GM21390 (cell line): ENCODE results near the gene CPSF2.
"Not testable (repeated sequence)": the region's sequence is repeated elsewhere in the genome, so short reads cannot be mapped to it uniquely, and the experiment has no call there.

Experiments used
- ATAC-seq: cut with Tn5 transposase; IDR thresholded peaks from one replicate; pipeline ENCODE4 v1.9.1; 2021; ENCODE audit not compliant: unreplicated experiment

Gene CPSF2

DNA sequence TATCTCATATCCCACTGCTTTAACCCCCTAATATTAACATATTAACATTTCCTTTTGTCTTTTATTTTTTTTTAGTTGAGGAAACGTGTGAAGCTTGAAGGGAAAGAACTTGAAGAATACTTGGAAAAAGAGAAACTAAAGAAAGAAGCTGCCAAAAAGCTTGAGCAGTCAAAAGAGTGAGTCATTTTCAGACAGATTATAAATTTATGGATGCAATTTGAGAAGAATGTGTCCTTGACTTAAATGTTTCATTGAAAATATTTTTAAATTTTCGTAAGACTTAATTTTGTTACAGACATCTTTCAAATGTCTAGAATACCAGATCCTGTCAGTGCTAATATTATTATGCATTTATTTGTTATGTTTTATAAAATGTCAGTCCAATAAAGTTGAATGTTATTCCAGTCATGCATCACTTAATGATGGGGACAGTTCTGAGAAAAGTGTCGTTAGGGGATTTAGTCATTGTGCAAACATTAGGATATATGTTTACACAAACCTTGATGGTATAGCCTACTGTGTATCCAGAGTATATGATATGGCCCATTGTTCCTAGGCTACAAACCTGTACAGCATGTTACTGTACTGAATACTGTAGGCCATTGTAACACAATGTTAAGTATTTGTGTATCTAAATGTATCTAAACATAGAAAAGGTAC is 32.6 kb downstream of the CPSF2 start:
- ATAC-seq: no peak

DNA sequence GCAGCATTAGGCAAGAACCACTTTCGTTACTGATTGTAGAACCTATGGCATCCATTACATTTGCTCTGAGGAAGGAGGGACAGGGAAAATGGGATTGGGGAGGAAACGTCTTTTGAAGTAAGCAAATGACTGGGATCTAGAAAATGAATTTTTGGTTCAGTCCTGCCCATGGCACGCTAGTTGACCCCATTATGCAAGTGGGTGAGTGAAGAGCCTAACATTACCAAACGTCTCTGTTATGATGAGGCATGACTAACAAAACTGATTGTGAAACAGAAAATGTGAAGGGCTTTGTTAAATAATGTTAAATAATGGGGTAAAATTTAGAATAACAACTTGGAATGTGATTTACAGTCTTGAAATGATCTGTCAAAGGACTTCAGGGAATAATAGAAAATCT is 38.9 kb downstream of the CPSF2 start:
- no peak for ATAC-seq

DNA sequence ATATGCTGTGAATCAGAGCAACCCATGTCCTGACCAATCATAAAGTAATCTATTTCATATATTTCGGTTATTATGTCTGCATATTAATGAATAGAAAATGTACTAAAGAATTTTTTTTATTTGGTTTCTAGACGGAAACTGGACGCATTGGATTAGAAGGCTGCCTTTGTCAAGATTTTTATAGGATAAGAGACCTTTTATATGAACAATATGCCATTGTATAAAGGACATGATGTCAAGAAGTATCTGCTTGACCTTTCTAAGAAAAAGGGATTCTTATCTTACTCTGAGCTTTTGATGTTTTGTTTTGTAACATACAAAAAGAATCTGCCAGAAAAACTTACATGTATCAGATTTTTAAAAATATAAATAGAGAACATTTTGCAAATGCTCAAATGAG is 39.8 kb downstream of the CPSF2 start:
- no peak for ATAC-seq

GRCh38 chr14:92164958-92165357 is 43.2 kb downstream of the CPSF2 start:
- no peak for ATAC-seq

- ATAC-seq: no peak
These were observed 51.9 kb downstream of the CPSF2 start for GRCh38 chr14:92173668-92174067.

DNA sequence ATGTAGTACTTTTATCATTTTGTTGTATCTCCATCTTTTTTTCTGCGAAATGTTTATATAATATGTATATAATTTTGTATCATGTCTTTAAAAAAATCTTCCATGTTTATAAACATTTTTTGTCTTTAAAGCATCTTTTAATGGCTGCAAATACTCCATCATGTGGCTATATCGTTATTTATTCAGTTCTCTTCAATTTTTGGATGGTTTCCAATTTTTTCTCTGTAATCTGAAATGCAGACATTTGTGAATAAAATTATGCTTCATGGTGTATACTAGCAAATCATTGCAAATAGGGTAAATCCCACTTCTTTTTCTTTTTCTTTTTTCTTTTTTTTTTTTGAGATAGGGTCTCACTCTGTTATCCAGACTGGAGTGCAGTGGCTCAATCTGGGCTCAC is 54.0 kb downstream of the CPSF2 start:
- no peak for ATAC-seq

- ATAC-seq: no peak
These were observed 54.7 kb downstream of the CPSF2 start for GRCh38 chr14:92176476-92176875.

- not testable (repeated sequence) for ATAC-seq
These were observed 57.4 kb downstream of the CPSF2 start for GRCh38 chr14:92179178-92179577.

DNA sequence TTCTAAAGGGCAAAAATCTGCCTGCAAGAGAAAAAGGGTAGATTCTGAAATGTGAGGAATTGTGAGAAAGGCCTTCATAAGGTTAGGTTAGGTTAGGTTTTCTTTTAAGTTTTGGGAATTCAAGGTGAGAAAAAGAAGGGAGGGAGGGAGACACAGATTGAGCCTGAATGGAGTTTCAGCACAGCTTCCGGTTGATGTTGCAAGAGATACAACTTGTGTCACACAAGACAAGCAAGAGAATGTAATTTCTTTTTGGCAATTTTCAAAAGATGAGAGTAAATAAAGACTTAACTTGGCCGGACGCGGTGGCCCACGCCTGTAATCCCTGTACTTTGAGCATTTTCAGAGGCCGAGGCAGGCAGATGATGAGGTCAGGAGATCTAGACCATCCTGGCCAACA is 63.8 kb downstream of the CPSF2 start:
- no peak for ATAC-seq

GRCh38 chr14:92187616-92188015 is 65.8 kb downstream of the CPSF2 start:
- ATAC-seq: not testable (repeated sequence)

- no peak for ATAC-seq
These were observed 69.0 kb downstream of the CPSF2 start for GRCh38 chr14:92190768-92191167.

- ATAC-seq: no peak
These were observed 77.0 kb downstream of the CPSF2 start for GRCh38 chr14:92198804-92199203.

DNA sequence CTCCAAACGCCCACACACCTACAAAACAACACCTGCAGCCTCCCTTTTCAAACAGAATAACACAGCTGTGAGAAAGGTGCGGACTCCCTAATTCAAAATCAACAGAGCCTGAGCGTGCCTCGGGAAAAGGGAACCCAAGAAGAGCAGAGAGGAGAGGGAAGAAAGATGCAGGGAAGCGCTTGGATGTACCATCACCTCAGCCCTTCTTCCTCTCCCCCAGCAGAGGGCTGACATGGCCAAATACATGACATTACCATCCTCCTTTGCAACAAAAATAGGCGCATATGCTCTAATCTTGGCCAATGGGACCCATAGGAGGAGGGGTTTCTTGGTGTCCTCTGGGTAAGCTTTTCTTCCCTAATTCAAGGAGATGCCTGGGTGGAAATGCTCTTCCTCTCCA is 78.0 kb downstream of the CPSF2 start:
- no peak for ATAC-seq

DNA sequence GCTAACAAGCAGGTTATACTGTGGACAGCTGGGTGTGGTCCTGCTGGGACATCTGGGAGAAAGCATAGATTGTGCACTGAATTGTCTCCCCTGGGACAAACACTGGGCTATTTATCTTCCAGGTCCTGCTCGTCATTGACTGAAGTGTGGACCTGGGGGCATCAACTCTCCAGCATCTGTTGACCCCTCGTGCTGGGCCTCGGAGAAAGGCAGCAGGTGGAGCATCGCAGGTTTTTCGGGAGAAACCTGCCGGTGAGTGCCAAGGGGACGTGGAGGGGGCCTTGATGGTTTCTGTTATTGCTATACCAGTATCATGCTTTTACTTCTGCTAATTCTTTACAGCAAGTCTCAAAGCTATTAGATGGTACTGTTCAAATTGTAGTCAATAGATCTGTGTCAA is 81.3 kb downstream of the CPSF2 start:
- no peak for ATAC-seq

DNA sequence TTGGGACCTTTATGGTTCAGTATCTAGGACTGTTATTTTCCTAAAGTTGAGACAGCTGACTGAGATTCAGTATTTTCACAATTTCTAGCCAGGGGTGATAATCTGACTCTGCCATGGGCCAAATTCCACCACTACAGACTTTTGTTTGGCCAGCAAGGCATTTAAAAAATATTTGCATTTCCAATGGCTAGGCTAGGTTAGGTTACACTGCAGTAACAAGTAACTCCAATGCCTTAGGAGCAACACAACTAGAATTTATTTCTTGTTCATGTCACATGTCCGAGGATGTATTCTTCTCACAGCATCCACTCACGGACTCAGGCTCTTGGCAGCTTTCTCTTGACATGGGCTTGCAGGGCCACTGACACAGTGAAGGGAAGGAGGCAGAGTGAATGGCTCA is 83.0 kb downstream of the CPSF2 start:
- no peak for ATAC-seq

DNA sequence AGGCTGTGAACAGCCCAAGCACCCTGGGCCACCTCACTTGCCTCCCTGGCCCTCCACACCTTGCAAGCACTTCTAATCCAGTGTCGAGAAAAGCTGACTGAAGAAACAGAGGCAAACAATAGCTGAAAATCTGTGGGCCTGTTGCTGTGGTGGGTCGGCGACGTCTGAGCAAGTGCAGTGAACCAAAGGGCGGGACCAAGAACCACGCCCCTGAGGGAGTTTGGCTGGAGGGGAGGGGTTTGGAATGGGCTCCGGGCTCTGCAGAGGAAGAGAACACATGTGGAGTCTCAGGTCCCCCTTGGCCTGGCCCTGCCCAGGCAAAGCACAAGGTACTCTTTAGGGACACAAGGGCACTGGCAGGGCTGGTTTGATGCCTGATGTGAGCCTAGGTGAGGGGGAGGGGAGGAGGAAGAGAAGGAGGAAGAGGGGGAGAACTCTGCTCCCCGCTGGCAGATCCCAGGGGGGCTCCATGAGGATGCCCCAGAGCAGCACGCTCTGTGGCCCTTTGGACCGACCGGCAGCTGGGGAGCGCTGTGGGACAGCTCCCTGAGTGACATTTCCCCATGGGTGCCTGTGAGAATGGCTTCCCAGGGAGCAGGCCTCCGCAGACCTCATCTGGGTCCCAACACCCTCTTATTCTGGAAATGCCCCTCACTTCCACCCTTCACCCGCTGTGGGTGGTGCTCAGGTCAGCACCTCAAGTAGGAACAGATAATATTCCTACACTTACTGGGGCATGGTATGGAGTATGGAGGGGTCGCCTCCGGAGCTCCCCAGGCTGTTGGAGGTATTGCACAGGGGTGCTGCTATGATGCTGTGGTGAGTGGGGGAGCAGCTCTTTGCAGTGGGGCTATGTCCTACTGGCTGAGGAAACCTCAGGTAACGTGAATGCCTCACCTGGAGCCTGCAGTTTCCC is 85.5 kb downstream of the CPSF2 start:
- ATAC-seq: no peak

DNA sequence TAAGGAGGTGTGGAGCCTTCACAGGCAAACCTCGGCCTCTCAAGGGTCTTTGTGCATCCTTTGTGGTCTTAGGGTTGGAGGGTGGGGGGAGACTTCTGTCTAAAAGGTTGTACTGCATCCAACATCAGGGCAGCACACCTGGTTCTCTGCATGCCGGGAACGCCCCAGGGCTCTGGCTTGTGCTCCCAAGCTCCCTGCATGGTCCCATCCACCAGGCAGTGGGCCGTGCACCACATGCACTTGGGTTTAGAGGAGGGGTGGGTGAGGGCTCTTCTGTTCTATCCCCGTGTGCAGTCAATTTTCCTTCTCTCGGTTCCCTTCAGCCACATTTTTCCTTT is 86.1 kb downstream of the CPSF2 start:
- no peak for ATAC-seq

- no peak for ATAC-seq
These were observed 87.4 kb downstream of the CPSF2 start for GRCh38 chr14:92209141-92209540.

DNA sequence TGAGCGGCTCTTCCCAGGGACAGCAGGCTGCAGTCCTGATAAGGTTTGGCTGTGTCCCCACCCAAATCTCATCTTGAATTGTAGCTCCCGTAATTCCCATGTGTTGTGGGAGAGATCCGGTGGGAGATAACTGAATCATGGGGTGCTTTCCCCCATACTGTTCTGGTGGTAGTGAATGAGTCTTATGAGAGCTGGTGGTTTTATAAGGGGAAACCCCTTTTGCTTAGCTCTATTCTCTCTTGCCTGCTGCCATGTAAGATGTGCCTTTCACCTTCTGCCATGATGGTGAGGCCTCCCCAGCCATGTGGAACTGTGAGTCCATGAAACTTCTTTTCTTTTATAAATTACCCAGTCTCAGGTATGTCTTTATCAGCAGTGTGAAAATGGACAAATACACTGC is 91.4 kb downstream of the CPSF2 start:
- not testable (repeated sequence) for ATAC-seq

DNA sequence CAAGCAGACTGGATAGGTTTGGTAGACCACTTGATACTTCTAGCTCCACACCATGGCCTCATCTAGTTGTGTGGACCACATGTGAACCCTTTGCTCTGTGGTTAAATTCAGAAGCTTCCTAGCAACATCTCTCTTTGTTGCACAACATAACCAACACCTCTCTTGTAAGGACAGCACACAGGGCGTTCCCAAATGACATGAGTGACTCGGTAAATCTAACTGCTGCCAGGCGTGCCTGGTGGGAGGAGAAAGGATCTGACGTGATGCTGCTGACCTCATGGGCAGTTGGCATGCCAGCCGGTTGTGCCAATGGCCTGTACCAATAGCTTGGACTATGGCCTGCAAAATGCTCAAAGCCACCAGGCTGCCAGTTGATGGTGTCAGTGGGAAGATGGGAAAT is 93.8 kb downstream of the CPSF2 start:
- ATAC-seq: no peak

DNA sequence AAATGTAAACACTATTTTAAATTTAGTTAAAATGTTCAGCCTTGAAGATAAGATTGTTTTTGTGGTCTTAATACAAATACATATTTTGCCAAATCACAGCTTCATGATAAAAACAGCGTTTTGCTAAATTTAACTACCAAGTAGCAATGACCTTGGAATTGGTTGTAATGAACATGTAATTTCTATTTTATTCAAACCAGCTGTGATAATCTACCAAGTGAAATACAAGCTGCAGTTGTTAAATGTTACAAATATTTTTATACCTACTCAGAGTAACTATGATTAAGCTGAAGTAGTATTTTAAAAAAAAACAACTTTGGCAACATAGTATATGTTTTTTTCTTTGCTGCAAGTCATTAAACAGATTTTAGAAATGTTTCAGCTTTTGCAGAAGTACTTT is 96.2 kb downstream of the CPSF2 start:
- no peak for ATAC-seq
